HT1080 (cell line): ENCODE results near the gene FHL1. TPM values are rescaled to one million over a fixed set of nuclear protein-coding genes. Genes with fewer than 3 reads are reported as not detected.
"Not testable (repeated sequence)": the region's sequence is repeated elsewhere in the genome, so short reads cannot be mapped to it uniquely, and the experiment has no call there.

Experiments
- DNase-seq: peaks from one replicate; pipeline ENCODE4 v3.0.0-alpha.2; 2015; ENCODE audit warnings: low read depth
- total RNA-seq: library from RNA; depleted of rRNA; stranded (reverse); fragments of >200 nt; shearing (Covaris generic); gene quantifications from 2 replicates; pipeline ENCODE4 v1.2.3, GENCODE V29; 2014

FHL1 gene
- total RNA-seq, 1 experiment from 2014 or later, result 97.2 TPM

- no peak for DNase-seq
Measured at GRCh38 chrX:136207546-136207945, 60.2 kb downstream of the FHL1 start.

- peak; percentile 30 for DNase-seq
Measured at GRCh38 chrX:136209016-136209738, 61.8 kb downstream of the FHL1 start.

GRCh38 chrX:136209751-136210150 is 62.4 kb downstream of the FHL1 start:
- no peak for DNase-seq

- no peak for DNase-seq
Measured at GRCh38 chrX:136210243-136210642, 62.9 kb downstream of the FHL1 start.

GRCh38 chrX:136210806-136211205 is 63.5 kb downstream of the FHL1 start:
- DNase-seq, result no peak

- no peak for DNase-seq
Measured at GRCh38 chrX:136211766-136212556, 64.6 kb downstream of the FHL1 start.

- DNase-seq, result no peak
Measured at GRCh38 chrX:136212557-136213111, 65.3 kb downstream of the FHL1 start.

- DNase-seq, result peak; percentile 92
Measured at GRCh38 chrX:136214551-136214950, 67.2 kb downstream of the FHL1 start.

- peak; percentile 28 for DNase-seq
Measured at GRCh38 chrX:136215559-136215958, 68.2 kb downstream of the FHL1 start.

GRCh38 chrX:136219893-136220292 is 72.6 kb downstream of the FHL1 start:
- DNase-seq, result peak; percentile 63

- peak; percentile 5 for DNase-seq
Measured at GRCh38 chrX:136220540-136220939, 73.2 kb downstream of the FHL1 start.

- no peak for DNase-seq
Measured at GRCh38 chrX:136220951-136221350, 73.6 kb downstream of the FHL1 start.

GRCh38 chrX:136221851-136222513 is 74.6 kb downstream of the FHL1 start:
- no peak for DNase-seq

- DNase-seq, result no peak
Measured at GRCh38 chrX:136227074-136227473, 79.7 kb downstream of the FHL1 start.

GRCh38 chrX:136227948-136228838 is 80.9 kb downstream of the FHL1 start:
- peak; percentile 75 for DNase-seq

GRCh38 chrX:136228839-136229207 is 81.5 kb downstream of the FHL1 start:
- DNase-seq, result no peak

- no peak for DNase-seq
Measured at GRCh38 chrX:136237074-136237473, 89.7 kb downstream of the FHL1 start.

GRCh38 chrX:136237849-136238248 is 90.5 kb downstream of the FHL1 start:
- DNase-seq, result not testable (repeated sequence)

GRCh38 chrX:136246201-136246600 is 98.9 kb downstream of the FHL1 start:
- no peak for DNase-seq

GRCh38 chrX:136250191-136251040 is 103.1 kb downstream of the FHL1 start:
- DNase-seq, result peak; percentile 16
